GM18907 (cell line): Measurements from ENCODE around the gene IKBKG.
A peak's percentile ranks its signal among the peaks of the same experiment; 100 is the strongest.
"Not testable (repeated sequence)": the region's sequence is repeated elsewhere in the genome, so short reads cannot be mapped to it uniquely, and the experiment has no call there.

Experiments used
- ATAC-seq: cut with Tn5 transposase; IDR thresholded peaks from one replicate; pipeline ENCODE4 v1.9.1; 2021; ENCODE audit warnings: mild to moderate bottlenecking, moderate library complexity; ENCODE audit not compliant: unreplicated experiment

IKBKG gene

GRCh38 chrX:154547245-154548027 is at the start of gene IKBKG:
TSS of gene IKBKG (plus strand) at chrX:154547620. CDS start at chrX:154552003, 4,383 bp downstream.
- ATAC-seq: peak; percentile 84

DNA sequence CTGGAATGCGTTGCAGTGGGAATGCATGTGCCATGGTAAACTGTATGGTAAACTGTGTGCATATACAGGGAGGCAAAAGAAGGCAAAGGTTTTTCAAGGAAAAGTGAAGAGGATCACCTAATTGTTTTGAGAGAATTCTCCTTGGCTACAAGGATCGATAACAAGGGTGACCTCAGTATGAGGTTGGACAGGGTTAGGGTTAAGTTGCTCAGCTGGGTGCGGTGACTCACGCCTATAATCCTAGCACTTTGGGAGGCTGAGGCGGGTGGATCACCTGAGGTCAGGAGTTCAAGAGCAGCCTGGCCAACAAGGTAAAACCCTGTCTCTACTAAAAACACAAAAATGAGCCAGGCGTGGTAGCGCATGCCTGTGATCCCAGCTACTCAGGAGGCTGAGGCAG is 46.0 kb upstream of the IKBKG start:
- ATAC-seq: not testable (repeated sequence)

GRCh38 chrX:154502098-154502497 is 45.3 kb upstream of the IKBKG start:
- no peak for ATAC-seq

GRCh38 chrX:154502989-154503388 is 44.4 kb upstream of the IKBKG start:
- ATAC-seq: no peak

- ATAC-seq: no peak
These were observed 41.7 kb upstream of the IKBKG start for GRCh38 chrX:154505734-154506133.

DNA sequence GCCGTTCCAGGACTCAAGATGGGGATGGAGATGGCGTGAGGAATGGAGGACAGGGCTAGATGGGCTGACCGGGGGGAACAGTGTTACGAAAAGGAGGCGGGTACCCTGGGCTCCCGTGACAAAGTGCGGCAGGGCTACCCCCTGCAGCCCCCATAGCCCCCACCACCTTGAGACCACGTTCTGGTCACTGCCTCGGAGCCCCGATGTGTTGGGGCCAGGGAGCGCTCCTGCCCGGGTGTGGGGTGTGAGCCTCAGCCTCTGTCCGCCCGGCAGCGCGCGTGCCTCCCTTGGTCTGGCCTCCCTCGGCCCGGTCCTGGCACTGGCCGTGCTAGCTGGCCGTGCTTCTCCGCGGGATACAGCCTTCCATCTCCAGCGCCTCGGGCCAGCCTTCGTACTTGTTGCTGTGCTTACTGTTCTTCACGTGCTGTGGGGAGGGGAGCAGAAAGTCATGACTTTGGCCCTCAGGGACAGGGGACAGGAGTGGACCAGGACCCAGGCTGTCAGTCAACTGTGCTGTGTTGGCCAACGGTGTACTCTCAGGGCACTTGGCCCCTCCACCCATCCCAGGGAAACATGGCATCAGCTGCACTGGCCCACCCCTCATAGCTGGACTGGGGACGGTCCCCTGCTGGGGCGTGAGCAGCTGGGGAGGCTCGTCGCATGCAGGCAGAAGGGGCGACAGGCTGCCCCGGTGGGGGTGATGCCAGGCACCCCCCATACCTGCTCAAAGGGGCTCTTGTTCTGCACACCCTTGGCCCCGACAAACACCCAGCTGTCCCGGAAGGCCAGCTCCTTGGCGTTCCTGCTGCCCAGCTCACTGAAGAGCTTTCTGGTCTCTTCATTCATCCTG is 40.7 kb upstream of the IKBKG start:
- no peak for ATAC-seq

- ATAC-seq: no peak
These were observed 39.6 kb upstream of the IKBKG start for GRCh38 chrX:154507673-154508383.

- ATAC-seq: no peak
These were observed 39.1 kb upstream of the IKBKG start for GRCh38 chrX:154508384-154508745.

DNA sequence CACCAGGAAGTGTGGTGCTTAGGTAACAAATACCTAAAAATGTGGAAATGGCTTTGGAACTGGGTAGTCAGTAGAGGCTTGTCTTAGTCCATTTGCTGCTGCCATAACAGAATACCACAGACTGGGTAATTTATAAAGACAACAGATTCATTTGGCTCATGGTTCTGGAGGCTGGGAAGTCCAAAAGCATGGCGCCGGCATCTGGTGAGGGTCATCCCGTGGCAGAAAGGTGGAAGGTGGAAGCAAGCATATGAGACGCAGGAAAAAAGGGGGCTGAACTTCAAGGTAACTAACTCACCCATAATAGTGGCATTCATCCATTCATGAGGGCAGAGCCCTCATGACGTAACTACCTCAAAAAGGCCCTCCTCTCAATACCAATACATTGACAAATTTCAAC is 38.0 kb upstream of the IKBKG start:
- ATAC-seq: no peak

DNA sequence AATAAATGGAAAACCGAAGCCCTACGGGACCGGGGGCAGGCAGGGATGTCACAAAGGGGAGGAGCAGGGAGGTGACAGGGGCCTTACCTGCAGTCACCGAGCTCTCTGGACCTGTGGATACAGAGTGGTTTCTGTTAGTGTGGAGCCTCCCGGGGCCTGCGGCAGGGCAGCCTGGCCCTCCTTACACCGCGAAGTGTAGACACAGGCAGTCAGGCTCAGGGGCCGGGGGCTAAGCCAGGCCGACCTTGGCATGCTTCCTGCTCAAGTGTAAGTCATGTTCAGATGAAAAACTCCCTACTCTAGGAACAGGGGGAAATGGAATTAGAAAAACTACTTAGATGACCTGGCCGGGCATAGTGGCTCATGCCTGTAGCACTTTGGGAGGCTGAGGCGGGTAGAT is 35.7 kb upstream of the IKBKG start:
- ATAC-seq: no peak

DNA sequence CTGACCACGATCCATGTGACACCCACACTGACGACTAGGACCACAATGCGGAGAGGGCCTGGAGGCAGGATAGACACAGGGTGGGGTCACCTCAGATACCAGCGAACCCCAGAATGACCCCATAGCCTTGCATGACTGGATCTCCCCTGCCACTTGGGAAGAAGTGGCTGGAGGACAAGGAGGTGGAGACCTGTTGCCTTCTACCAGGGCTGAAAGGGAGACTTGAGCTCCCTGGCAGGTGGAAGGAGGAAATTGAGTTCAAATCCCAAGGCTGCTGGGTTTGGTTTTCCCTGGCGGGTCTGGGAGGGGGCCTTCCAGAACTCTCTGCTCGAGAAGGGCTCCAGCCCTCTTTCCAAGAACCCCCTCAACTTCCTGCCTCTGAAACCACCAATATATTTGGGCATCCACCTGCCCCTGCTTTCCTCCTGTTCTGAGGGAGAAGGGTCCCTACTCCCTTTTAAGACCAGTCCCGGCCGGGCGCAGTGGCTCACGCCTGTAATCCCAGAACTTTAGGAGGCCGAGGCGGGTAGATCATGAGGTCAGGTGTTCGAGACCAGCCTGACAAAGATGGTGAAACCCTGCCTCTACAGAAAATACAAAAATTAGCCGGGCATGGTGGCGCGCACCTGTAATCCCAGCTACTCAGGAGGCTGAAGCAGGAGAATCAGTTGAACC is 34.4 kb upstream of the IKBKG start:
- ATAC-seq: no peak

DNA sequence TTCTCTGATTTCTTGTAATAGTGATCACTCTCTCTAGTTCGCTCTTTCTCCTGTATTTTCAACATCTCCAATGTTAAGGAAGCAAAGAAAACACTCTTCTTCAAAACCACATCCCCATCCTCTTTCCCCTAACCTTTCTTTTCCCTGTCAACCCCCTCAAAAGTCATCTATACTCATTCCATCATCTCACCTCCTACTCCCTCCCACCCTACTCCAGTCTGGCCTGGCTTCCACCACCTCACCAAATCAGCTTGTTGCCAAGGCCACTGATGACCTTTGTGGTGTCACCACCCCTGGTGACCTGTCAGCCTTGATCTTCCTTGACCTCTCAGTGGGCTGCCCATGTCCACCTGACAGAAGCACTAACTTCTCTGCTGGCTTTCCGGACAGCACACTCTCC is 33.7 kb upstream of the IKBKG start:
- no peak for ATAC-seq

- no peak for ATAC-seq
These were observed 32.1 kb upstream of the IKBKG start for GRCh38 chrX:154515090-154515965.

GRCh38 chrX:154515966-154516655 is 31.3 kb upstream of the IKBKG start, which contains the start of gene FAM3A:
TSS of gene FAM3A (minus strand) at chrX:154516232. CDS start at chrX:154515772, 460 bp downstream.
- peak; percentile 85 for ATAC-seq

DNA sequence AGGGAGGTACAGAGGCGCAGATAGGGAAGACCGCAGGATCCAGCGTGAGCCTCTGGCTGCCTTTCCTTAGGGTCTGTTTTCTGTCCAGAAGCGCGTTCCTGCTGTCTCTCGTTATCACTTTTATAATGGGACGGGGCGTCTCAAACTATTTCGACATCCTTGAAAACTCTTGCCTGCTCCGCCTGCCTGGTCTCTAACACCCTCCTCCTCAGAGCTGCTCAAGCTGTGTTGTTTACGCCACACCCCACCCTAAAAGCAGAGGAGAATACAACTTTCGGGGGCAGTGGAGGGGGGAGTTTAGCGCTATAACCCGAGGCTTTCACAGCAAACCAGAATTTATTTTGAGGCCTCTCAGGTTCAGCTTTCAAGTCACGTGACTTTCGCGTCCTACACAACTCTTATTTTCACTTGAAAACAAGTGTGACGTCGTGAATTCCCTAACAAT is 30.7 kb upstream of the IKBKG start:
- ATAC-seq: no peak

- no peak for ATAC-seq
These were observed 30.2 kb upstream of the IKBKG start for GRCh38 chrX:154517101-154517781.

DNA sequence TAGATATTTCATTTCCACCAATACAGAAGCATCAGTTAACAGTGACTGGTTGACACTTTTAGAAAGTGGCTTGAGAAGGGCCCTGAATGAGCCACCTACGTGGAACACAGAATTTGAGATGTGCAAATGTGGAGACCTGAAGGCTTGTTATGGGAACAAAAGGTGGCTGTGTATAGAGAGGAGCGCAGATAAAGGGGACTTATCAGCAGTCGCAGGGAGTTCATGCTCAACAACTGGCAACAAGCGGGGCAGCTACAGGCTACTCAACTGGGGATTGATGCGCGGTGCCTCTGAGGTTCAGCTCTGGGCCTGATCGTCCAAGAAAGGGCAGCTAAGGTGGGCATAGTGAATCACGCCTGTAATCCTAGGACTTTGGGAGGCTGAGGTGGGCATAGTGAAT is 28.0 kb upstream of the IKBKG start:
- ATAC-seq: no peak

DNA sequence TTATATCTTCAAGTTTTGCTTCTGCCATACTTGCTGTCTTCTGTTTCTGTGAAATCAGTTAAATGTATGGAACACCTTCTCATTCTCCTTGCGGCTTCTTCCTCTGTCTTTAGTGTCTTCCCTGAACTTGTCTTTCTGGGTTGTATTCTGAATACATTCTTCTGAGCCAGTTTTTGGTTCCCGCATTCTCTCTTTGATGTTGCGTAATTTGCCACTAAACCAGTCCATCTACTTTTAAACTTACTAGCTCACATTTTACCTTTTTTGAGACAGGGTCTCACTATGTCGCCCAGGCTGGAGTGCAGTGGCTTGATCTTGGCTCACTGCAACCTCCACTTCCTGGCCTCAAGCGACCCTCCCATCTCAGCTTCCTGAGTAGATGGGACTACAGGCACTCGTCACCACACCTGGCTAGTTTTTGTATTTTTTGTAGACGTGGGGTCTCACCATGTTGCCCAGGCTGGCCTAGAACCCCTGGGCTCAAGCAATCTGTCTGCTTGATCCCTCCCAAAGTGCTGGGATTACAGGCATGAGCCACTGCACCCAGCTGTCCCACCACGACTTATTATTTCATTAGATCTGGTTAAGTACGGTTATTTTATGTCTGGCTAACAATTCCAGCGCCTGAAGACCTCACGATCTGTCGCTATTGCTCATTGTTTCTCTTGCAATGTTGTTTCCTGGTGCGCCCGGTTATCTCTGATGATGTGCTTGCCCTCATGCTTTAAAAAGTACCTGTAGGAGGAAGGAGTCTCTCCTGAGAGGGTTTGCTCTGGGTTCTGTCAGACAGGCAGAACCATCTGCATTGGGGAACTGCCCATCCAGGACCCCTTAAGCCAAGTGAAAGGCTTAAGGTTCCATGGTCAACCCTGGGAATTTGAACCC is 21.6 kb upstream of the IKBKG start:
- no peak for ATAC-seq
